GM21576 (cell line): ENCODE data around the gene CCDC15.

Experiments used
- ATAC-seq: cut with Tn5 transposase; IDR thresholded peaks from one replicate; pipeline ENCODE4 v1.9.1; 2021; ENCODE audit warnings: mild to moderate bottlenecking, moderate library complexity; ENCODE audit not compliant: unreplicated experiment

The CCDC15 gene

DNA sequence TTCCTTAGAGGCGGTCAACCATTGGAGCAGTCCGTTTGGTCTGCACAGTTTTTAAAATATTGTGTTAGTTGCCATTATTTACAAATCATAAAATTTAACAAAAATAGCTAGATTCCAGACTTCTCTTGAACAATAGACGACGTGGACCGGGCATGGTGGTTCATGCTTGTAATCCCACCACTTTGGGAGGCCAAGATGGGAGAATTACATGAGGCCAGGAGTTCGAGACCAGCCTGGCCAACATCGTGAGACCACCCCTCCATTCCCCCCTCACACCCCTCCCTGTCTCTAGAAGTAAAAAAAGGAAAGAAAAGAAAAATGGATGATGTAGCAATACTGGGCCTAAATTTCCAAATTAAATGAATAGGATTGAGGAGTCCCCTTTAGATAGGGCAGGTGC lies 110.1 kb downstream of the CCDC15 start:
- ATAC-seq, result no peak

DNA sequence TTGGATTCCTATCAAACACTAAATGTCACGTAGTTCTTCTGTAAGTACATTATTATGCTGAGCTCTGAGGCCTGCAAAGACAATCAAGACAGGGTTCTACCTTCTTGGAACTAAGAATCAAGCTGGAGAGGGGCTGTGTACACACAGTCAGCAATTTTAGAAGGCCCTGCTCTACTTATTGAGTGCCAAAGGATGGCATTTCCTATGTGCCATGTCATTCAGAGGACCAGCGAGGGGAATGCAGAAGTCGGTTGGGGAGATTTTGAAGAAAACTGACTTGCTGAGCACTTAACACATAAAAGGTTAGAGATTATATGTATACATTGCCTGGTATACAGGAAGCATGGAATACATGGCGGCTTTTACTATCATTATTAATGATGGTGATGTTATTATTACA lies 114.4 kb downstream of the CCDC15 start:
- ATAC-seq, result no peak

DNA sequence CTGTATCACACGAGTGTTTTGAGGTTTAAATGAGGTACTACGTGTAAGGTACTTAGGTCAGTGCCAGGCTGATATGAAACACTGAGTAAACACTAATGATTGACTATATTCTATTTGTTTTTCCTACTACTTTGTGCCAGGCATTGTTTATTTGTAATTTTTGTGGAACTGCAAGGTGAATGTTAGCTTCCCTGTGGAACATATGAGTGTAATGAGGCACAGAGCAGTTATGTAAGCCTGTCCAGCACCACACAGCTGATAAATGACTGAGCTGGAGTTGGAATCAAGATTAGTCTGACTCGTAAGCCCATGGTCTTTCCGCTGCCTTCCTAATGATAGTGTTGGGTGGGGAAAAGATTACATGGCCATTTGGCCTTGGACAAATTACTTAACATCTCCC lies 115.0 kb downstream of the CCDC15 start:
- ATAC-seq, result no peak

DNA sequence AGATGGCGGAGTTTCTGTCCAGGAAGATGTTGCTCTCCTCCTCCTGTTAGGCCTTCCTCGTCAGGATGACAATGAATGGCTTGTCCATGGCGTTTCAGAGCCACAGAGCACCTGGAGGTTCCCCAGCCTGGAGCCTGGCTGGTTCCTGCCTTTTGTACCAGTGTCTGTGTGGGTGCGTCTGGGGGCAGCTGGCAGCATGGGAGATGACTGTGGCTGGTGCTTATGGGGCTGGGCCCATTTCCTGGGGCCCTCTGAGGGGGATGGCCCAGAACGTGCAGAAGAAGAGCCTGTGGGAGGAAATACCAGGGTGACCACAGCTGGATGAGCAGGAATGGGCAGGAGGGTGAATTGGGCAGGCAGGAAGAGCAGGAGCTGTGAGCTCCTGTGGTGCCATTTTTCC lies 115.8 kb downstream of the CCDC15 start:
- no peak for ATAC-seq

DNA sequence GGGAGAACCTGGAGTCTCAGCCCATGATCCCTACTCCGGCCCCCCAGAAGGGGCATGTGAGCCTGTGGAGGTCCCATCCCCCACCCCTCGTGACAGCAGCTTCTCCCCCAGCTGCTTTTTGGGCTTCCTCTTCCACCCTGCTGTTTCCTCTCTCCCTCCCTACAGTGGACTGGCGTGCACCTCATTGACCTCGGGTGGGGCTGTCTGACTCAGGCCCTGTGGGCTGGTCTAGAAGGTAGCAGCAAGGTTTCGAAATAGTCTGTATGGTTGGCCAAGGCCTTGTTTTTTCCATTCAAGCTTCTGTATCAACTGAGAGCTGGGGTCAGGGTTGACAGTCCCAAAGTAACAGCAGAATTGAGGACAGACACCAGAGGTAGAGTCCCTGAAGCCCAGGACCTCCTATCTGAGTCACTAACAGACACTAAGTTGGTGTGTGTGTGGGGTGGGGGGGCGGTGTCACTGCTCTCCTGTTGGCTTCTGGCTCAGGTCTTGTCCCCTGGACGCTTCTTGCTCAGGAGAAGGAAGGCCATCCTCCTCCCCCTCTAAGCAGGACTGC lies 116.8 kb downstream of the CCDC15 start:
- ATAC-seq, result peak; percentile 67

DNA sequence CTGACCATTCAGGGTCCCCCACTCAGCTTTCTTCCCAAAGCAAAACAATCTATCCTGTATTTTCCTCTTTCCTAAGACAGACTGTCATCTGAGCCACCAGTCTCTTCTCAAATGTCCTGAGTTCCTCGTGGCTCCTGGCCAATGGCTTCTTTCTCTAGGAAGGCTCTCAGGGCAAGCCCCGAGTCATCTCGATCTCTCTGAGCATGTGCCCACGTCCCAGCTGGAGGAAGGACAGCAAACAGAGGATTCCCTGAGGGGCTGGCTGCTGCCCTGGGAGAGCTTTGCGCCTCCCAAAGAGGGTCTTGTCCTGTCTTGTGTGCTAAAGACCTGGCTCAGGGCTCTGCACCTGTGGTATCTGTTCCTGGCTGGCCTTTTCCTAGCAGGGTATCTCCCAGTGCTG lies 117.4 kb downstream of the CCDC15 start:
- ATAC-seq, result no peak

DNA sequence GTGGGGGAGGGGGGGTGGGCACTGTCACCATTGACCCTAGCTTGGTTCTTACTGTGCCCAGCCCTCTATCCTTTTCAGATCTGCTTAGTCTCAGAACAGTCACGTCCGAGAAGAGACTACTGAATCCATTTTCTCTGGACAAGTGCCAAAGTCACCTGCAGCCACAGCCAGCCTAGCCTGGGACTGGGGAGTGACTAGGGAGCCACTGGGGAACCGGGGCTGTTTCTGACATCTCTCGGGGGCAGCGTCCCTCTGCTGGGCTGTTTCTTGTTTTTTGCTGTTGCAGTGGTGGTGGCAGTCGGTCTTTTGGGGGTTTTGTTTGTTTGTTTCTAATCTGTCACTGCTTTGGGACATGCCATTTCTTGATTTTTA lies 117.8 kb downstream of the CCDC15 start:
- ATAC-seq, result no peak

DNA sequence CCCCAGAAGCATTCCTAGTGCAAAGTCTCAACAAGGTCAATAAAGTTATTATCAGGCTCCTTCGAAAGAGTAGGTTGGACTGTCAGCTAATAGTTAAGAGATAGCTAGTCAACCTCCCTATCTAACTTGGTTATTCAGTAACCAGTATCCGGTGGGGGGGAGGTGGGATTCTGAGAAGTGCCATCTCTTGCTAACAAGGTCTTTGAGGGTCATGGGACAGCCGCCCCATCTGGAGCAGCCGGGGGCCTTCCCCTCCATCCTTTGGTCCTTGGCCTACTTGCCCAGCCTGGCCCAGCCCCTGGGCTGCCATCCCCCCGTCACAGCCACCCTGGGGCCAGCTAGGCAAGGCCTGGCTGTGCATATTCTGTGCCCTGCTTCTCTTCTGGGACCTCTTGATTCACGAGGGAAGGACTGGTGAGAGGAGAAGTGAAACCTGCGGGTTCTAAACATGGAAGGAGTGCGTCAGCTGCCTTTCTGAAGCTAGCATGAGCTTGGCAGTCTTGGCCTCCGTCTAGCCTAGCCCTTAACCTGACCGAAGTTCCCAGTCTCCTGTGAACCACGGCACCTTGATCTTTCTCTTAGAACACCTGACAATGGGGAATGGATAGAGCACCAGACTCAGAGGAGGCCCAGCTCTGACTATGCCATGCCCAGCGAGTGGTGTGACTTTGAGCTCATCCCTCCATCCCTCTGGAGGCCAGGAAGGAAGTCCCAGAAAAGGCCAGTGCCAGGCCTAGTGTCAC lies 118.4 kb downstream of the CCDC15 start:
- ATAC-seq, result peak; percentile 84

DNA sequence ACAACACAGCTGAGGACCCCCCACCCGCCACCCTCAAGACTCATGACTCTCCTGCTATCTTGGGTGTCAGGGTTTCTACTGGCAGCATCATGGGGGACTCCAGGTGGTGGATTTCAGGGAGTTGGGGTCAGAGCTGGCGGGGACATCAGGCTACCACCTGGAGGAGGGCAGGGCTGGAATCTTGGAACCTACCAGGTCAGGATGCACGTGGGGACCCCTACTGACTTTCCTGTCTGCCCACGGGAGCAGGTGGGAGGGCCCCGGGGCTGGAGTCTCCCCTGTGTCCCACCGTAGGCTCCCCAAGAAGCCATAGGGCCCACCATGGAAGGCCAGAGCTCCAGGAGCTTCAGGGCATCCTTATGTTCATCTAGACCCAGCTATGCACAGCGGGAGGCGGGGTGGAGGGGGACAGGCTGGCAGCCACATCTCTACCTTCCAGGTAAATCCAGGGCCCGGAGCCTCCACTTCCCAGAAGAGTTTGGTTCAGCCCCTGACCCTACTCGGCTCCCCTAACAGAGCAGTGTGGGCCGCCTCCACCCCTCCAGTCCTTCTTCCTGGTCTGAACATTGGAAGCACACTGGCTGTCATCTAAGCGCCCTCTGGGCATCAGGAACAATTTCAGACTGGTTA lies 119.1 kb downstream of the CCDC15 start:
- no peak for ATAC-seq

DNA sequence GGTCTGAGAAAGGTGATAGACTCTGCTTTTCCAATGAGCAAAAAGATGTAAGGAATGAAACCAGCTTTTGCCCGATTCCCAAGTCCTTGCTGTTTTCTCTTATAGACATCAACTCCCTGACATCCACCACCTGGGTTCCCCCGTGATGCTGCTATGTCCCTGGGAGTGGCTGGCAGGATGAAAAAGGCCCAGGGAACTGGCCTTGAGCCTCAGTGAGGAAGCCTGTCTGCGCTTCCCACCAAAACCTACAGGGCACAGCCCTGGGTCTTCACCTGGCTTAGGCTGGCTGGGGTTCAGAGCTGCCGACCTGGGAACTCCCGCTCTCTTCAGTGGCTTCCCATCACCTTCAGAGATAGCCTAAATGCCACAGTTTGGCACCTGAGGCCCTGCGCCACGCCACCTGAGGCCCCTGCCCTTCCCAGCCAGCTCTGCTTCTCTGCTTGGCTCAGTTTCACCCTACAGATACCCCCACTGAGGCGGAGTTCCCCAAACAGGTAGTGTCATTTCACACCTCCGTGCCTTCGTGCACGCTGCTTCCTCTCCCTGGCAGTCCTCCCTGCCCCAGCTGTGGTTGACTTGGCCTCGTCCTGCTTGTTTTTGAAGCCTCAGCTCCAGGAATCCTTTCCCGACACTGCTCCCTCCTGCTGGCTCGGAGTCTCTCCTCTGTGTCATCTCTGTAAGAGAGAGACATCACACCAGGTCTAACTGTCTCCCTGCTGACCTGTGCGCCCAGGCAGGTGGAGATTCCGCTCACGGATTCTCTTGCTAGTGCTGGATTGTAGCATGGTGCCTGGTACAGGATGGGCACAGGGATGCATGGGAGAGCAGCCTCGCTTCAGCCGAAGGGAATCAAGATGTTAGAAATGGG lies 119.8 kb downstream of the CCDC15 start:
- ATAC-seq, result no peak

DNA sequence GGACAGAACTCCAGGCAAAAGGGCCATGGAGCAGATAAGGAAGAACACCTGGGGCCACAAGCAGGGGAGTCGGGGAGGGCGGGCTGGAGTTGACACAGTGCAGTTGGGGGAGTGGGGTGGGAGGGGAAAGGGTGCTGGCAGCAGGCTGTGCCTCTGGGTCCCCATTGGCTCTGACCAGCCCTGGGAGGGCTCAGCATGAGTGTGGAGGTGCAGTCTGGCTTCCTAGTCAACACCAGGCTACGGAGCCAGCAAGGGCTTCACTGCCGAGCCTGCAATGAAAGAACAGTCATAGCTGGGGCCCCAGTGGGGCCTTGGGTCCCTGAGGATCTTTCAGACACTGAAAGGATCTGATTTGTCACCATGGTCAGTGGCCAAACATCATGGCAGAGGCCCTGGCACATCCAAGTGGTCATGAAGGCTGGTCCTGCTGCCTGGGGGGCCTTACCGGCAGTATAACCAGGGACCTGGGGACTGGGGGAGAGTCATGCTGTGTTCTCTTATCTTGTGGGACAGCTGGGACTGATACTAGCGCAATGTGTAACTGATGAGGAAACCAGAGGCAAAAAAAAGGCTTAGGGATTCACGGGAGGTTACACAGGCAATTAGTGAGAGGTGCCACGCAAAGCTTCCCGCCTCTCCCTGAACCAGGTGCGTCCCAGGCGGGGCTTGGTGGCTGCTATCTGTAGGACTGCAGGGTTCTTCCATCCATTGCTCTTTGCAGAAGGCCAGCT lies 120.7 kb downstream of the CCDC15 start:
- no peak for ATAC-seq

DNA sequence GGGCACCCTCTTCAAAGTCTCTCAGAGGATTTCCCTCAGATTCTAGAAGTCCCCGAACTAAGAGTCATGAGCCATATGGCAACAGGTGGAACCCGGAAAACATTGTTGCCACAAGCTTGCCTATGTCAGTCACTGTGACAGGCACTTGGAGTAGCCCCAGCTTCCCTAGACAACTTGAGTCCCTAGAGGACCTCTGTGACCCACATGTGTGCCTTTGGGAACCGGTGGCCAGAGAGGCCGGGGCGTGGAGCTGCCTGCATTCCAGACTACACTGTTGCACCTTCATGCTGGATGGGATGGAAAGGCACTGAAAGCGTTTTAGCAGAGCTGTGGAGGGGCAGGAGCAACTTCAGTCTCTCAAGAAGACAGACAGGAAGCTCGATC lies 121.2 kb downstream of the CCDC15 start:
- no peak for ATAC-seq

DNA sequence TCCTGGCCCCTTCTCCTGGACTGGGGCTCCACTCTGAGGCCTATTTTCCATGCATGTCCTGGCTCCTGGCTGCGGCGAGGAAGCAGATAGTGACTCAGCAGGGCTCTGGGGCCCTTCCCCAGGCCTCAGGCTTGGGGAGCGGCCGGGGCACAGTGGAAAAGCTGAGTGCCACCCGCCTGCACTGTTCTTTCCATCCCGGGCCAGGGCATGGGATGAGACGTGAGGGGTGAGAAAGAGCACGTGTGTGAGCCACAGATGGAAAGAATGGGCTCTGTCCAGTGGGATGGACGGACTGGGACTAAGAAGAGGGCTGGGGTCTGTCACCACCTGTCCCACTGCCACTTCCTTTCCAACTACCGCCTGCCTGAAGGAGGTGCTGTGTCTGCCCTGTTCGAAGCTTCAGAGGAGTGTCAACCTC lies 121.9 kb downstream of the CCDC15 start:
- ATAC-seq, result no peak

DNA sequence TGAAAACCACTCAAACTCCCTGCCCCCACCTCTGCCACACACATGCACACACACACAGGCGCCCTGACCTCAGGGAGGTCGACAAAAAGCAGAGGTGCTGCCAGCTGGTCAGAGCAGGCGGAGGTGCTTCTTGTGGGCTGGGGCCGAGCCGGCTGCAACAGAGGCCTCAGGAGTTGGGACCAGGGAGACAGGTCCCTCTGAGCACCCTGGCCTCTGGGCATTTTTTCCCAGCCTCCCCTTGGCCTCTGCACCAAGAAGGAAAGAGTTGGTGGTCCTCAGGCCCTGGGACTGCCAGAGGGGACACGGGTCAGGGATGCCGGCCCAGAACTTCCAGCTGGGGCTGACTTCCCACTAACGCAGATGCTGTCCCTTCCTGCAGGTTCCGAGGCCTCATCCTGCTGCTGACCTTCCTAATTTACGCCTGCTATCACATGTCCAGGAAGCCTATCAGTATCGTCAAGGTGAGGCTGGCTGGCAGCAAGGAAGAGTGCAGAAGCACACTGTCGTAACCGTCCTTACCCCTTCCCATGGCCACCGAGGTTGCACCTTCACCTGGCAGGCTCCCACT lies 122.5 kb downstream of the CCDC15 start:
- no peak for ATAC-seq

DNA sequence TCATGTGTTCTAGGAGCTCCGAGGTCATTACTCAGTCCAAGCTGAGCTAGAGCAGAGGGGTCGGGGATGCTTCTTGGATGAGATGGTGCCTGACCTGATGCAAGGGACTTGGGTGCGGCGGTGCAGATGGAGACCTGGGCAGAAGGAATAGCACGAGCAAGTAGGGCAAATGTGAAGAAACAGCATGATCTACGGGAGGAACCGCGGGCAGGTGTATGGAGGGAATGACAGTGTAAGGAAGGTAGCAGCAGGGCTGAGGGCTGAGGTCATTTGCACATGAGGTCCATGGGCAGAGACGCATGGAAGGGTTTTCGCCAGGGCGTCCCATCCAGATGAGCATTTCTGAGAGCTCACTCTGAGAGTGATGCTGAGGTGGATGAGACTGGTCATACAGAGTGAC lies 124.0 kb downstream of the CCDC15 start:
- no peak for ATAC-seq

DNA sequence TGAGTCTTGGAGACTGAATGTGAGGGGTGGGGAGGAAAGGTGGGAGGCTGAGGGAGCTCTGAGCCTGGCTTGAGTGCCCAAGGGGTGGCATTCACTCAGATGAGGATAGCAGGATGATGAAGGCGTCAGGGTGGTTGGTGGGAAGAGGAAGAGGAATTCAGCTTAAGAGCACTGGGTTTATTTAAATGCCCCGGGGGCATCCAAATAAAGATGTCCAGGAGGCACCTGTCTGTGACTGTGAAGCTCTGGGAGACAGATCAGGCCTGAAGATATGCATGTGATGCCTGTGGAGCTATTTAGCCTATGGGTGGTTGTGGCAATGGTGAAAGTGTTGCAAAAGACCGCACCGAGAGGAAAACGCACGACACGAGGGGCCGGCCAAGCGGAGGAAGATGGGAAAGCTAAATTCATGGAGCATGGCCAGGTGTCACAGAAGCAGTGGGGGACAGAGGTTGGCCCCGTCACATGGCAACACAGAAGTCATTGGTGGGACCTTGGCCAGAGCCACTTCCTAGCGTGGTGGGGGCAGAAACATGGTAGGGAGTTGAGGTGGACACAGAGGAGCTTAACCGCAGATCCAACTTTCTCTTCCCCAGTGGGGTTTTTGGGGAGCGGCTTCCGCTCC lies 124.6 kb downstream of the CCDC15 start:
- no peak for ATAC-seq

DNA sequence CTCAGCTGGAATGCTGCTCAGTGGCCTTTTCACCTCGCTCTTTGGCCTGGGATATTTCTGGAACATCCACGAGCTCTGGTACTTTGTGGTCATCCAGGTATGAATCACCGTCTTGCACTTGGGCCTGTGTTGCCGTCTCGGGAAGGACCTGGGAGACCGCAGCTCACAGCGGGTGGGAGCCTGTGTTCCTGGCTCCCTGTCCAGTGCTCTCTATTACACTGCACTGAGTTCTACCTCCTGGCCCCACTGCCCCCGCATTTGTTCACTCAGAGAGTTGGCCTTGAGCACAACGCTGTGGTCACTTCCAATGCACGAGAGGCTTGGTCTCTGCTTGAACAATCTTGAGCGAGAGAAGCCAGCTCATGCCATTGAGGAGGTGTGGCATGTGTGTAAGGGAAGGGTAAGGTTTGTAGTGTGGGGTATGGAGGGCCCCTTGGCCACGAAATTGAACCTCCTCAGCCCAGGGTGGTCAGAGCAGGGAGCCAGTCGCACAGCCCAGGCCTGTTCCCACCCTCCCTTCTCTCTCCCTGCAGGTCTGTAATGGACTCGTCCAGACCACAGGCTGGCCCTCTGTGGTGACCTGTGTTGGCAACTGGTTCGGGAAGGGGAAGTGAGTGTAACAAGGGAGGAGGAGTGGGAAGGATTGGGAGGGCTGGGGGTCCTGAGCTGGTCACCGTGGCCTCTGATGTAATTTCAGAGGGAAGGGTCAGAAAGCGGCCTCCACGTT lies 125.3 kb downstream of the CCDC15 start:
- no peak for ATAC-seq

DNA sequence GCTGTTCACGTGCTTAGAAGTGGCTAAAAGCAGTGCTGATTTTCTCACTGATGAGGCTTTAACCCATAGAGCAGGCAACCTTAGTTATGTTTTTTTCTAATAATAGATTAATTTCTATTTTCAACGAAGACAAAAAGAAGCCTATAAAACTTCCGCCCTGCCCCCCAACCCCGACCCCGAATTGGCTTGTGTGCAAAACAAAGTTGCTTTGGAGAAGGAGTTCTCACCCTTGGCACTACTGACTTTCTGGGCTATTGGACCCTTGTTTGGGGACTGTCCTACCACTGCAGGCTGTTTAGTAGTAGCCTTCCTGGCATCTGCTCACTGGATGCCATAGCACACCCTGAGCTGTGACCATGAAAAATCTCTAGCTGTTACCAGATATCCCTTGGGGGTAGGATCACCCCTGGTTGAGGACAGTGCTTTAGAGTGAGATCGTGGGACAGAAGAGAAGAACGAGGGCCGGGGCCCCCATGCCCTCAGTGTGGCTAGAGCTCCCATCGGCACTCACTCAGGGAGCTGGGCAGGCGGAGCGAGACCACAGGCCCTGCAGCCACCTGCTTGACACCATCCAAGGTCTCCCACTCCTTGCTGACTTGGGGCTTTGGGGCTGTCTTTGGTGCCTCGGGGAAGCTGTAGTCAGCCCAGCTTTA lies 126.0 kb downstream of the CCDC15 start:
- ATAC-seq, result no peak

DNA sequence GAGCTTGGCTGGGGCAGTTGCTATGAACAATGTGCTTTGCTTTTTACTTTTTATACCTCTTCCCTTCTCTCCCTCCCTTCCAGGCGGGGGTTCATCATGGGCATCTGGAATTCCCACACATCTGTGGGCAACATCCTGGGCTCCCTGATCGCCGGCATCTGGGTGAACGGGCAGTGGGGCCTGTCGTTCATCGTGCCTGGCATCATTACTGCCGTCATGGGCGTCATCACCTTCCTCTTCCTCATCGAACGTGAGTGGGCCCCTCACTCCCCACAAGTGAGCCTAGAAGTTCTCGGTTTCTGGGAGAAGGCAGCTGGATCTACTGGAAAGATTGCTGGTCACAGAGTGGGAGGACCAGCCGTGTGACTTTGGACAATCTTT lies 126.5 kb downstream of the CCDC15 start:
- ATAC-seq, result no peak
